ENCODE data around the gene CRABP1.

DNA sequence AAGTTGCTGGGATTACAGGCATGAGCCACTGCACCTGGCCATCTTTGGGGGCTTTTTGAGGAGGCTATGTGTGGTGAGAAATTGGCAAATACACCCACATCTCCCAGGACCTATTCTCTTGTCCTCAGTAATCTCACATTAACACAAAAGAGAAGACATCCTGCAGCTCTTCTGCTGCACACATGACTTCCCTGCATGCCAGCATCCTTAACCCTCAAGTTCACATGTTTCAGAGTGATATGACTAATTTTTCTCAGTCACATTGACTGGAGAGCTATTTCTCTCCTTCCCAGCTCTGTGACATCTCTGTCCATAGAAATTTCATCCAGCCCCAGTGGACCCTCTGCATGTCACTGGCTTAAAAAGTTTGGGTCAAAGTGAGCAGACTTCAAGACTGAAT lies 38.8 kb upstream of the CRABP1 start:
- TF ChIP-seq REST (IDR thresholded peaks at IDR 0.05; ENCODE audit: insufficient read depth in 1 of 2, low read depth in 2 of 2, low read length in 2 of 2), result no peak
- TF ChIP-seq POLR2AphosphoS5 (IDR thresholded peaks at IDR 0.05; ENCODE audit: low read depth, low read length), result no peak
